DMS53 (cell line): Measurements from ENCODE around the gene DDTL.

Source experiments
- DNase-seq: peaks from one replicate; lab custom pipeline; 2025; lab: John Stamatoyannopoulos, UW

Gene DDTL

GRCh38 chr22:24006207-24006913 is 39.7 kb downstream of the DDTL start:
- DNase-seq = no peak

- DNase-seq = no peak
These were observed 40.2 kb downstream of the DDTL start for GRCh38 chr22:24006914-24007214.

GRCh38 chr22:24007253-24008021 is 40.7 kb downstream of the DDTL start:
- no peak for DNase-seq

GRCh38 chr22:24008022-24008283 is 41.3 kb downstream of the DDTL start:
- no peak for DNase-seq

GRCh38 chr22:24008381-24009226 is 41.9 kb downstream of the DDTL start:
- DNase-seq = no peak

GRCh38 chr22:24009227-24010017 is 42.7 kb downstream of the DDTL start:
- DNase-seq = no peak

GRCh38 chr22:24010018-24010391 is 43.3 kb downstream of the DDTL start:
- DNase-seq = no peak

- DNase-seq = peak; percentile 57
These were observed 45.0 kb downstream of the DDTL start for GRCh38 chr22:24011735-24012068.

- DNase-seq = no peak
These were observed 49.5 kb downstream of the DDTL start for GRCh38 chr22:24016156-24016555.

GRCh38 chr22:24021304-24021703 is 54.6 kb downstream of the DDTL start:
- no peak for DNase-seq
